K562 (cell line): ENCODE measurements around the gene PPIL6. TPM values are rescaled to one million over a fixed set of nuclear protein-coding genes. Genes with fewer than 3 reads are reported as not detected.

Experiments used
- CHCHD3 ChIP-seq: fragments of 250-450 bp; sonication (Bioruptor Pico); IDR thresholded peaks from 2 replicates; pipeline ENCODE4 v2.1.2; 2022; ENCODE audit warnings: mild to moderate bottlenecking
- EHMT2 ChIP-seq: fragments of 450-650 bp; IDR thresholded peaks from 2 replicates; pipeline ENCODE4 v1.6.1; 2018; ENCODE audit warnings: antibody characterized with exemption
- ELF4 ChIP-seq: fragments of 450-650 bp; formaldehyde crosslinking; IDR thresholded peaks from 2 replicates; pipeline ENCODE4 v1.4.0; 2022; ENCODE audit warnings: missing genetic modification characterization
- GTF2A2 ChIP-seq: IDR thresholded peaks from 2 replicates; pipeline ENCODE4 v1.6.1; 2016; ENCODE audit warnings: mild to moderate bottlenecking, missing genetic modification characterization, missing compliant biosample characterization
- KDM5B ChIP-seq: fragments of 200-600 bp; sonication (generic); IDR thresholded peaks from 2 replicates; pipeline ENCODE4 v1.6.1; 2012; ENCODE audit warnings: low read depth, mild to moderate bottlenecking, moderate library complexity, low read length, control low read depth, inconsistent platforms; ENCODE audit not compliant: insufficient replicate concordance
- NBN ChIP-seq: fragments of 450-650 bp; IDR thresholded peaks from 2 replicates; pipeline ENCODE4 v1.6.1; 2016; ENCODE audit warnings: low read depth, mild to moderate bottlenecking
- TCF3 ChIP-seq: sonication (generic); formaldehyde crosslinking; IDR thresholded peaks from 2 replicates; pipeline ENCODE4 v1.4.0; 2020; ENCODE audit warnings: mild to moderate bottlenecking, missing genetic modification reagents
- ZNF395 ChIP-seq: fragments of 200-800 bp; sonication (Bioruptor generic); IDR thresholded peaks from 2 replicates; pipeline ENCODE4 v1.6.1; 2017; ENCODE audit warnings: missing genetic modification characterization, missing compliant biosample characterization
- ZNF561 ChIP-seq: fragments of 450-650 bp; formaldehyde crosslinking; conservative IDR thresholded peaks from 2 replicates; pipeline ENCODE4 v1.4.0; 2020; ENCODE audit warnings: mild to moderate bottlenecking, moderate library complexity
- ZNF75A ChIP-seq: fragments of 450-650 bp; formaldehyde crosslinking; IDR thresholded peaks from 2 replicates; pipeline ENCODE4 v1.4.0; 2020; ENCODE audit warnings: mild to moderate bottlenecking
- polyA plus RNA-seq, 8 experiments: library from polyadenylated mRNA; depleted of rRNA in 4 of 8; stranded (reverse) in 5 of 8; unstranded in 3 of 8; fragments of >200 nt; fragmentation: Nextera tagmentation in 2 of 8; fragmentation: Illumina TruSeq in 1 of 8; extraction: Ambion mirVana in 2 of 8; extraction: Trizol in 1 of 8; gene quantifications; 2 replicates each; pipeline versions ENCODE4 v1.2.1 to v1.2.3, GENCODE V29; 2011 to 2014; ENCODE audit warnings: inconsistent platforms in 1 of 8, missing spikeins in 1 of 8
- total RNA-seq, 7 experiments: library from RNA; depleted of rRNA in 6 of 7; stranded (reverse); fragments of >200 nt in 6 of 7; fragmentation: Illumina TruSeq in 2 of 7; extraction: Trizol in 2 of 7; gene quantifications; 2 replicates each; pipeline versions ENCODE4 v1.2.1 to v1.2.3, GENCODE V29; 2011 to 2021; ENCODE audit warnings: low replicate concordance in 1 of 7
- TF ChIP-seq, protein P1 (sequence below): fragments of 250-450 bp; sonication (Bioruptor Pico); IDR thresholded peaks from 2 replicates; pipeline ENCODE4 v1.4.0; 2020; ENCODE audit warnings: mild to moderate bottlenecking, moderate library complexity
- TF ChIP-seq, protein P2 (sequence below): fragments of 450-650 bp; IDR thresholded peaks from 2 replicates; pipeline ENCODE4 v1.6.1; 2018; ENCODE audit not compliant: partially characterized antibody

PPIL6 gene
- total and polyA plus RNA-seq, 9 of the 15 experiments (the other 6 are each of a cell fraction or from before 2014, with no cell fraction given), result 0.03 to 0.98 (median 0.41) TPM; not detected in 1

DNA sequence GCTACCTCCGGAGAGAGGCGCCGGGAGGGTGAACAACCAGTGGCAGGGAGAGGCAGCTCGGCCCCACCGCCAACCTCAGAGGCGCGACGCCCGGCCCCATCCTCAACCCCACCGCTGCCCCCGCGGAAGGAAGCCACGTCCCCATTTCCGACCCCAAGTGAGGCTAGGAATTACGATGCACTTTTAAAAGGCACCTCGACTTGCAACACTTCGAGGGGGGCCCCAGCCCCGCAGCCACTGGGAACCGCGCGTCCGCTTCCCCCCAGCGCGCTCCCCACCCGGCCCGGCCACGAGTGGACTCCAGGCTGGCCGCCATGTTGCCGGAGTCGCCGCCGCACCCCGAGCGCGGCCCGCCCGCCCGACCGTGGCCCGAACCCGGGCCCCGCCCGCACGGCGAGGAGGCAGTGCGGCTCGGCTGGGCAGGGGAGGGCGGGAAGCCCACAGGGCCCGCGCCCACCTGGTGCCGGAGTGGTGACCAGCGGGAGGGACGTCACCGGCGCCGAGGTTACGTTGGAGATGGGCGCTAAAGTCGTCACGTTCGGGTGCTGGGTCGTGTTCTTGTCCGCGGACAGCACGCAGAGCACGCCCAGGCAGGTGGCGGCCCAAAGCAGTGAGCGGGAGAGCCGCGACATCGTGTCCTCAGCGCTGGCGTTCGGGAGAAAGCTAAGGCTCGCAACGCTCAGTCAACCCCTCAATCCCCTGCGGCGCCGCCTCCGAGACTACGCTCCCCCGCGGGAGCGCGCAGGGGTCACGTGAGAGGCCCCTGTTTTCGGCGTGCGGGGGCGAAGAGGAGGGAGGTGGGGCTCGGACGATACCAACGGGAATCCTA lies 58.5 kb downstream of the PPIL6 start, which contains the start of gene CD164 (continued):
- TF ChIP-seq, protein P1, sequence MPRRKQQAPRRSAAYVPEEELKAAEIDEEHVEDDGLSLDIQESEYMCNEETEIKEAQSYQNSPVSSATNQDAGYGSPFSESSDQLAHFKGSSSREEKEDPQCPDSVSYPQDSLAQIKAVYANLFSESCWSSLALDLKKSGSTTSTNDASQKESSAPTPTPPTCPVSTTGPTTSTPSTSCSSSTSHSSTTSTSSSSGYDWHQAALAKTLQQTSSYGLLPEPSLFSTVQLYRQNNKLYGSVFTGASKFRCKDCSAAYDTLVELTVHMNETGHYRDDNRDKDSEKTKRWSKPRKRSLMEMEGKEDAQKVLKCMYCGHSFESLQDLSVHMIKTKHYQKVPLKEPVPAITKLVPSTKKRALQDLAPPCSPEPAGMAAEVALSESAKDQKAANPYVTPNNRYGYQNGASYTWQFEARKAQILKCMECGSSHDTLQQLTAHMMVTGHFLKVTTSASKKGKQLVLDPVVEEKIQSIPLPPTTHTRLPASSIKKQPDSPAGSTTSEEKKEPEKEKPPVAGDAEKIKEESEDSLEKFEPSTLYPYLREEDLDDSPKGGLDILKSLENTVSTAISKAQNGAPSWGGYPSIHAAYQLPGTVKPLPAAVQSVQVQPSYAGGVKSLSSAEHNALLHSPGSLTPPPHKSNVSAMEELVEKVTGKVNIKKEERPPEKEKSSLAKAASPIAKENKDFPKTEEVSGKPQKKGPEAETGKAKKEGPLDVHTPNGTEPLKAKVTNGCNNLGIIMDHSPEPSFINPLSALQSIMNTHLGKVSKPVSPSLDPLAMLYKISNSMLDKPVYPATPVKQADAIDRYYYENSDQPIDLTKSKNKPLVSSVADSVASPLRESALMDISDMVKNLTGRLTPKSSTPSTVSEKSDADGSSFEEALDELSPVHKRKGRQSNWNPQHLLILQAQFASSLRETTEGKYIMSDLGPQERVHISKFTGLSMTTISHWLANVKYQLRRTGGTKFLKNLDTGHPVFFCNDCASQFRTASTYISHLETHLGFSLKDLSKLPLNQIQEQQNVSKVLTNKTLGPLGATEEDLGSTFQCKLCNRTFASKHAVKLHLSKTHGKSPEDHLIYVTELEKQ (CRISPR knock-in tag), result no peak
- TF ChIP-seq ZNF561 (CRISPR knock-in tag), result no peak
- peak; percentile 40 for TF ChIP-seq TCF3
- TF ChIP-seq ZNF395 (CRISPR knock-in tag), result peak; percentile 5; the same call in 1 of the 2 replicates
- TF ChIP-seq NBN, result peak; percentile 61; the same call in 1 of the 2 replicates
- 0 out of 2 replicates have a peak, but pooled peaks have one; percentile 11 for TF ChIP-seq ELF4 (CRISPR knock-in tag)
- TF ChIP-seq KDM5B, result peak; percentile 73
- TF ChIP-seq, protein P2, sequence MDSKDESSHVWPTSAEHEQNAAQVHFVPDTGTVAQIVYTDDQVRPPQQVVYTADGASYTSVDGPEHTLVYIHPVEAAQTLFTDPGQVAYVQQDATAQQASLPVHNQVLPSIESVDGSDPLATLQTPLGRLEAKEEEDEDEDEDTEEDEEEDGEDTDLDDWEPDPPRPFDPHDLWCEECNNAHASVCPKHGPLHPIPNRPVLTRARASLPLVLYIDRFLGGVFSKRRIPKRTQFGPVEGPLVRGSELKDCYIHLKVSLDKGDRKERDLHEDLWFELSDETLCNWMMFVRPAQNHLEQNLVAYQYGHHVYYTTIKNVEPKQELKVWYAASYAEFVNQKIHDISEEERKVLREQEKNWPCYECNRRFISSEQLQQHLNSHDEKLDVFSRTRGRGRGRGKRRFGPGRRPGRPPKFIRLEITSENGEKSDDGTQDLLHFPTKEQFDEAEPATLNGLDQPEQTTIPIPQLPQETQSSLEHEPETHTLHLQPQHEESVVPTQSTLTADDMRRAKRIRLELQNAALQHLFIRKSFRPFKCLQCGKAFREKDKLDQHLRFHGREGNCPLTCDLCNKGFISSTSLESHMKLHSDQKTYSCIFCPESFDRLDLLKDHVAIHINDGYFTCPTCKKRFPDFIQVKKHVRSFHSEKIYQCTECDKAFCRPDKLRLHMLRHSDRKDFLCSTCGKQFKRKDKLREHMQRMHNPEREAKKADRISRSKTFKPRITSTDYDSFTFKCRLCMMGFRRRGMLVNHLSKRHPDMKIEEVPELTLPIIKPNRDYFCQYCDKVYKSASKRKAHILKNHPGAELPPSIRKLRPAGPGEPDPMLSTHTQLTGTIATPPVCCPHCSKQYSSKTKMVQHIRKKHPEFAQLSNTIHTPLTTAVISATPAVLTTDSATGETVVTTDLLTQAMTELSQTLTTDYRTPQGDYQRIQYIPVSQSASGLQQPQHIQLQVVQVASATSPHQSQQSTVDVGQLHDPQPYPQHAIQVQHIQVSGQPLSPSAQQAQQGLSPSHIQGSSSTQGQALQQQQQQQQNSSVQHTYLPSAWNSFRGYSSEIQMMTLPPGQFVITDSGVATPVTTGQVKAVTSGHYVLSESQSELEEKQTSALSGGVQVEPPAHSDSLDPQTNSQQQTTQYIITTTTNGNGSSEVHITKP, result no peak
- no peak for TF ChIP-seq EHMT2
- no peak for TF ChIP-seq GTF2A2 (tag)
- no peak for TF ChIP-seq ZNF75A
- TF ChIP-seq CHCHD3 (CRISPR knock-in tag), result no peak
